Measurements from ENCODE around the gene BOD1. TPM values are rescaled to one million over a fixed set of nuclear protein-coding genes. Genes with fewer than 3 reads are reported as not detected.

BOD1 gene
- total RNA-seq, 4 donors from 2014 or later, result 101 to 157 (median 117) TPM

DNA sequence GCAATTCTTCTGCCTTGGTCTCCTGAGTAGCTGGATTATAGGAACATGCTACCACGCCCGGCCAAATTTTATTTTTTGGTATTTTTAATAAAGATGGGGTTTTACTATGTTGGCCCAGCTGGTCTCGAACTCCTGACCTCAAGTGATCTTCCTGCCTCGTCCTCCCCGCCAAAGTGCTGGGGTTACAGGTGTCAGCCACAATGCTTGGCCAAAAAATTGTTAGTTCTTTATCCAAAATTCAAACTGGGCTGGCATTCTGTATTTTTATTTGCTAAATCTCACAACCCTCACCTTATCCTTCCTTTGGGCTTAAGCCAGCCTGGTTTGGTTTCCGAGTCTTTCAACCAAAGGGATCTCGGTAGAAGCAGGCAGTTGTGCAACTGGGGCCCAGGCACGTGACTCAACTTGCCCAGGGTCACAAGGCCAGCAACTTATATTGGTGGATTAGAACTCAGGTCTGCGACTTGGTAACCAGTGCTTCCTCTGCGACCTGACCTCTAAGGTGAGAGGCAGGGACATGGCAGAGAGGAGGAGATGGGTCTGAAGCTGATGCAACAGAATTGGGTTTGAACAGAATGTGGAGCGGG is 26.5 kb upstream of the BOD1 start:
- Histone ChIP-seq H3K36me3 (no peaks in the 10 kb centered on the region), H3K4me1 (peaks cover 3 to 9% of the 10 kb centered on the region in 2 donors), H3K27me3 (no peaks in the 10 kb centered on the region), H3K27ac (no peak overlapping the region), H3K4me3 (no peak overlapping the region), H3K9me3 (no peaks in the 10 kb centered on the region)
- in situ Hi-C loops (cut with MboI; ENCODE audit: low sequenced_read_pairs in 4 of 4), result no loop called here
- intact Hi-C loops (cut with DNase I; ENCODE audit: low total_unique reads), result no loop called here
- DNase-seq (no peak), ATAC-seq (no peak)
- no peak for TF ChIP-seq POLR2A (IDR thresholded peaks at IDR 0.05)
- TF ChIP-seq, protein P1, sequence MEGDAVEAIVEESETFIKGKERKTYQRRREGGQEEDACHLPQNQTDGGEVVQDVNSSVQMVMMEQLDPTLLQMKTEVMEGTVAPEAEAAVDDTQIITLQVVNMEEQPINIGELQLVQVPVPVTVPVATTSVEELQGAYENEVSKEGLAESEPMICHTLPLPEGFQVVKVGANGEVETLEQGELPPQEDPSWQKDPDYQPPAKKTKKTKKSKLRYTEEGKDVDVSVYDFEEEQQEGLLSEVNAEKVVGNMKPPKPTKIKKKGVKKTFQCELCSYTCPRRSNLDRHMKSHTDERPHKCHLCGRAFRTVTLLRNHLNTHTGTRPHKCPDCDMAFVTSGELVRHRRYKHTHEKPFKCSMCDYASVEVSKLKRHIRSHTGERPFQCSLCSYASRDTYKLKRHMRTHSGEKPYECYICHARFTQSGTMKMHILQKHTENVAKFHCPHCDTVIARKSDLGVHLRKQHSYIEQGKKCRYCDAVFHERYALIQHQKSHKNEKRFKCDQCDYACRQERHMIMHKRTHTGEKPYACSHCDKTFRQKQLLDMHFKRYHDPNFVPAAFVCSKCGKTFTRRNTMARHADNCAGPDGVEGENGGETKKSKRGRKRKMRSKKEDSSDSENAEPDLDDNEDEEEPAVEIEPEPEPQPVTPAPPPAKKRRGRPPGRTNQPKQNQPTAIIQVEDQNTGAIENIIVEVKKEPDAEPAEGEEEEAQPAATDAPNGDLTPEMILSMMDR (IDR thresholded peaks at IDR 0.05 in 4 of 5, conservative IDR thresholded peaks at IDR 0.05 in 1 of 5), result no peak

DNA sequence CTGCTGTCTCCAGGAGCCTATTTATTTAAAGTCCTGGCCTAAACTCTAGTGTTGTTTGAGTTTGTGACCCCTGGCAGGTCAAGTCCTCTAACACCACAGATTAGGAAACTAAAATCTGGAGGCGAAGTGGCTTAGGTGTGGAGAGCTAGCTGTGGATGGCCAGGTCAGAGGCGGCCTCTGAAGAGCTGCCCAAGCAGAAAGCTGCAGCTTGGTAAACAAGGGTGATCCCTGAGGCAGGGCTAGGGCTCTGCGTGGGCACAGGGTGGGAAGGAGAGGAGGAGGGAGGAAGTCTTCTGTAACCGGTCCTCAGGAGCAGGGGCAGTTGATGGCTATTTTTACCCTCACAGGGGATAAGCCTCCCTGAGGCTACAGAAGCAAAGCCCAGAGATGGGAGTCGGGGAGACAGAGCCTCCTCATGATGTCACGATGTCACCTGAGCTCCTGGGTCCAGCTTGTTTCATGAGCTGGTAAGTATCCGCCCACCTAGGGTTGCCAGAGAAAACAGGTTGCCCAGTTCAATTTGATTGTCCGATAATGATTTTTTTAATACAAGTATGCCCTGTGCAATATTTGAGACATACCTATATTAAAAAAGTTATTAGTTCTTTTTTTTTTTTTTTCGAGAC is 25.9 kb upstream of the BOD1 start:
- peaks cover 3 to 9% of the 10 kb centered on the region in 2 donors for H3K4me1 ChIP-seq
- in situ Hi-C loops (cut with MboI; ENCODE audit: low sequenced_read_pairs in 4 of 4) (no loop called here), intact Hi-C loops (cut with DNase I; ENCODE audit: low total_unique reads) (no loop called here)
- H3K4me3 ChIP-seq, result no peak overlapping the region
- no peak for TF ChIP-seq POLR2A (IDR thresholded peaks at IDR 0.05)
- TF ChIP-seq, protein P1 (IDR thresholded peaks at IDR 0.05 in 4 of 5, conservative IDR thresholded peaks at IDR 0.05 in 1 of 5), result no peak
- H3K27ac ChIP-seq, result no peak overlapping the region
- H3K27me3 ChIP-seq, result no peaks in the 10 kb centered on the region
- DNase-seq, result no peak
- H3K36me3 ChIP-seq, result no peaks in the 10 kb centered on the region
- ATAC-seq, result no peak
- H3K9me3 ChIP-seq, result no peaks in the 10 kb centered on the region

DNA sequence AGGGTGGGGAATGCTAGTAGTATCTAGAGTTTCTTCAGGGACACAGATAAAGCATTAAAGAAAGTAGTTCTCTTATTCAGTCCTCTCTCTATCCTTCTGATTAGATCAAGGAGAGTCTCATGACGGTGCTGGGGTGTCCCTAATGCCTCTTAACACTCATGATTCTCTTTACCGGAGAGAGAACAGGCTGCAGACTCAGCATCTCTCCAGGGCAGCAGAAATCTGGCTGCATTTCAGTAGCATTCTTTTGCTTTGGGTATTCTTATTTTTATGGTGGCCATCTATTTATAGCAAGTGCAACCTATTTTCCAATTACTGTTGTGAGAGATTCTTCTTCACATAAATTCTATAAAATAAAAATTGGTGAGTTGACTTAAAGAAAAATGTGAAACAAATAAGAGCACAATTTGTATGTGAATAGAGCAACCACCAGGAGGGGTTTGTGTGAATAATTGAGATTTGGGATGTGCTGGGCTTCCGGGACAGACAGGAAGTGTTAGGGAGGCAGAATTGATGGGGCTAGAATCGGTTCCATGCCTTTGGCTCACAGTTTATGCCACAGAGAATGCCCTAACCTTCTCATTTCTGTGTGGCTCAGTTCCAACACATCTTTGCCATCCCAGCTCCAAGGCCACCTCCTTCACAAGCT is 23.8 kb upstream of the BOD1 start:
- Histone ChIP-seq H3K27ac (no peak overlapping the region), H3K4me1 (peaks cover 3 to 8% of the 10 kb centered on the region in 2 donors), H3K36me3 (no peaks in the 10 kb centered on the region), H3K9me3 (no peaks in the 10 kb centered on the region), H3K27me3 (no peaks in the 10 kb centered on the region), H3K4me3 (no peak overlapping the region)
- in situ Hi-C loops (cut with MboI; ENCODE audit: low sequenced_read_pairs in 4 of 4), result no loop called here
- no peak for DNase-seq
- no peak for TF ChIP-seq POLR2A (IDR thresholded peaks at IDR 0.05)
- TF ChIP-seq, protein P1 (IDR thresholded peaks at IDR 0.05 in 4 of 5, conservative IDR thresholded peaks at IDR 0.05 in 1 of 5), result no peak
- intact Hi-C loops (cut with DNase I; ENCODE audit: low total_unique reads), result no loop called here
- ATAC-seq, result no peak

DNA sequence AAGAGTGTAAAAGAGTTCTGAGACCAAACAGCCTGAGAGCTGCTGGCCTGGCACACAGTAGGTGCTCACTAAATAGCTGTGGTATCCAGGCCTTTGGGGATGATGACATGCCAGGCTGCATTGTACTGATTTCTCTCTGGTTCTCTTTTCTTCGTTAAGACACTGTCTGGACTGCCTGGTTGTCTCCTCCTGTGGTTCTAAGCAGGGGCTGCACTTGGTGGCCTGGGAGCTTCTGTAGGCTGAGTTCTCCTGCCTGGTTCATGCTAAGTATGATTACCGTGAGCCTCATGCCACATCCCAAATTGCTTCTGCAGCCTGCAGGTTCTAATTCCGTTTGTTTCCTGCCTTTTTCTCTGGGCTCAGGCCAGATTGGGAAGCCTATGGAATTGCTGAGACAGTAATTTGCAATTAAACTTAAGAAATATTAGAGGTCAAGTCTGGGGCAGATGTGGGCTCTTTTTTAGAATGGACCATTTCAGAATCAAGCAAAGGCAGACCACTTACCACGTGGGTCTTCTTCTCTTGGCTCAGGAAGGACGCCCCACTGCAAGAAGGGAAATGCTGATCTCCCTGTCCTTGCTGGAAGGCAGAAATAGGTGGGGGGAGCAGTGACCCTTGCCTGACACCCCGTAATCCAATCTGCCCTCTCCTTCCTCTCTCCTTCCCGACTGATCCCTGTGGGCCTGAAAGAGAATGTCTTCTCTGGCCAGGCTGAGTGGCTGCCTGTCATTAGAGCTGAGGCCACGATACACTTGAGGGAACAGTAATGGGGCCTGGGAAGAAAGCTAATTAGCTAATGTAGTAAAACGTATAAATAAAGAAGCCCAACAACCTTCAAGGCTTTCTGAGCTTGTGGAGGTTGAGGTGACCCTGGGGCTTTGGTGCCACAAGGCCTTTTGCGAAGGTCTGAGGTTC is 21.9 kb upstream of the BOD1 start:
- Histone ChIP-seq H3K4me1 (peaks cover 0 to 3% of the 10 kb centered on the region in 2 donors), H3K36me3 (no peaks in the 10 kb centered on the region), H3K9me3 (no peaks in the 10 kb centered on the region), H3K27me3 (no peaks in the 10 kb centered on the region), H3K4me3 (no peak overlapping the region), H3K27ac (no peak overlapping the region)
- intact Hi-C loops (cut with DNase I; ENCODE audit: low total_unique reads) (no loop called here), in situ Hi-C loops (cut with MboI; ENCODE audit: low sequenced_read_pairs in 4 of 4) (no loop called here)
- ATAC-seq, result no peak
- DNase-seq, result no peak
- no peak for TF ChIP-seq POLR2A (IDR thresholded peaks at IDR 0.05)
- TF ChIP-seq, protein P1 (IDR thresholded peaks at IDR 0.05 in 4 of 5, conservative IDR thresholded peaks at IDR 0.05 in 1 of 5), result no peak
